22Rv1 (cell line): ENCODE measurements around the gene BZW2.

Experiments used
- CTCF ChIP-seq: fragments of 450-650 bp; IDR thresholded peaks from 2 replicates; pipeline ENCODE4 v1.5.1; 2017; ENCODE audit warnings: mild to moderate bottlenecking
- ZFX ChIP-seq: fragments of 450-650 bp; IDR thresholded peaks from 2 replicates; pipeline ENCODE4 v1.6.1; 2017; ENCODE audit warnings: antibody characterized with exemption, borderline replicate concordance

DNA sequence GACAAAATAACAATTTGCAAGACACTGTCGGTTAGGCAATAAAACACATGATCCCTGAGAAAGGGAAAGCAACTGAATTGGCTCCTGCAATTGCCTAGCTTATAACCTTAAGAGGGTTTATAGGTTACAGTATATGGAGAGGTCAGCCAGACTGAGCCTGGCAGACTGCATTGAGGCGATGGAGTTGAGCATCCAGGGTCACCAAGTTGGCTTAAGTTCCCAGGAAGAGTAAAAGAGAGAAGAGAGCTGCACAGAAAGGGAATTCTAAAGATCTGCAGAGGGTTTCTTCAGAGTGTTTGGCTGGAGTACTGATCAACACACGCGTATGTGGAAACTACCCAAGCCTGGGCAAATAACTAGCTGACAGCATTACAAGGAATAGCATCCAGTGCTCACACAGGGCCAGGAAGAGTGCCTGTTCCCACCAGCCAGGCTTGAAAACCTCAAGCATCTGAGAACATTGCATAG lies 11.7 kb upstream of the BZW2 start:
- TF ChIP-seq CTCF (no peak), ZFX (no peak)
